Ishikawa (cell line): Measurements from ENCODE around the gene MARK3.

Source experiments
- CEBPB ChIP-seq: IDR thresholded peaks from 2 replicates; pipeline ENCODE4 v1.6.1; 2012
- CREB1 ChIP-seq: IDR thresholded peaks from 2 replicates; pipeline ENCODE4 v1.6.1; 2012; ENCODE audit warnings: low read depth
- EP300 ChIP-seq: IDR thresholded peaks from 2 replicates; pipeline ENCODE4 v1.6.1; 2012; ENCODE audit warnings: borderline replicate concordance
- FOXM1 ChIP-seq: IDR thresholded peaks from 2 replicates; pipeline ENCODE4 v1.6.1; 2012; ENCODE audit warnings: low read depth, borderline replicate concordance
- MAX ChIP-seq: IDR thresholded peaks from 2 replicates; pipeline ENCODE4 v1.6.1; 2012
- REST ChIP-seq: IDR thresholded peaks from 2 replicates; pipeline ENCODE4 v1.6.1; 2012; ENCODE audit warnings: low read depth, mild to moderate bottlenecking
- TAF1 ChIP-seq: IDR thresholded peaks from 2 replicates; pipeline ENCODE4 v1.6.1; 2012; ENCODE audit warnings: low read depth, mild to moderate bottlenecking
- TEAD4 ChIP-seq: IDR thresholded peaks from 2 replicates; pipeline ENCODE4 v1.6.1; 2012
- USF1 ChIP-seq: IDR thresholded peaks from 2 replicates; pipeline ENCODE4 v1.6.1; 2012
- YY1 ChIP-seq: IDR thresholded peaks from 2 replicates; pipeline ENCODE4 v1.6.1; 2012; ENCODE audit warnings: low read depth
- ZBTB7A ChIP-seq: IDR thresholded peaks from 2 replicates; pipeline ENCODE4 v1.6.1; 2012; ENCODE audit warnings: low read depth

GRCh38 chr14:103404032-103404918 is 19.1 kb downstream of the MARK3 start:
- TF ChIP-seq EP300 (no peak), REST (no peak), CREB1 (no peak), ZBTB7A (no peak), TAF1 (no peak), FOXM1 (no peak), YY1 (no peak), USF1 (no peak), CEBPB (no peak), TEAD4 (no peak), MAX (no peak)
